ENCODE measurements around the gene BICRAL.
"Not testable (repeated sequence)": the region's sequence is repeated elsewhere in the genome, so short reads cannot be mapped to it uniquely, and the experiment has no call there.

BICRAL gene

DNA sequence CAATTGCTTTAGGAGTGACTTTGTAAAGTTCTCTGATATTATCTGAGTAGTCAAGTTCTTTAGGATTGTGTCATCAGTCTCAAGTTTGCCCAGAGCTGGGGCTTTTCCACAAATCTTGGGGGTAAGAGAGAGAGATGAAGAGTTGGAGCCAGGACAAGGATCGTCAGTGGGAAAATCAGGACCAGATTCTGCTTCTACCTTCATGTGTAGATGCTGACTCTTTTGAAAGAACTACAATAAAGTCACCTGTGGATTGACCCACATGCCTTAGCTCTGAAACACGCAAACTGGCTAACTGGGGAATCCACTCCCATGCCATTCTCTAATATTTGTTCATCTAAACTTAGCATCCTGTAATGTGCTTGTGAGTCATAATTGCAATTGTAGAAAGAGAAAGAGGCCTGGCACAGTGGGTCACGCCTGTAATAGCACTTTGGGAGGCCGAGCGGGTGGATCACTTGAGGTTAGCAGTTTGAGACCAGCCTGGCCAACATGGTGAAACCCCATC is 15.6 kb upstream of the BICRAL start:
- DNase-seq: no peak

DNA sequence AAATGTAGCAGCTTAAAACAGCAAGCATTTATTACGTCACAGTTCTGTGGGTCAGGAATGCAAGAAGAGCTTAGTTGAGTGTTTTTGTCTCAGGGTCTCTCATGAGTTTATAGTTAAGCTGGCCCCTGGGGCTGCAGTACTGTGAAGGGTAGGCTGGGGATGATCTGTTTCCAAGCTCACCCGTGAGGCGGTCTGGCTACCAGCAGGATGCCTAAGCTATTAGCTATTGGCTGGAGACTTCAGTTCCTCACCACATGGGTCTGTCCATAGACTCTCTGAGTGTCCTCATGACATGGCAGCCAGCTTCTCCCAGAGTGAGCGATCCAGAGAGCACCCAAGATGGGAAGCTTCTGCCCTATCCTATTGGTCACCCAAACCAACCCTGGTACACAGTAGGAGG is 12.8 kb upstream of the BICRAL start:
- DNase-seq: no peak

DNA sequence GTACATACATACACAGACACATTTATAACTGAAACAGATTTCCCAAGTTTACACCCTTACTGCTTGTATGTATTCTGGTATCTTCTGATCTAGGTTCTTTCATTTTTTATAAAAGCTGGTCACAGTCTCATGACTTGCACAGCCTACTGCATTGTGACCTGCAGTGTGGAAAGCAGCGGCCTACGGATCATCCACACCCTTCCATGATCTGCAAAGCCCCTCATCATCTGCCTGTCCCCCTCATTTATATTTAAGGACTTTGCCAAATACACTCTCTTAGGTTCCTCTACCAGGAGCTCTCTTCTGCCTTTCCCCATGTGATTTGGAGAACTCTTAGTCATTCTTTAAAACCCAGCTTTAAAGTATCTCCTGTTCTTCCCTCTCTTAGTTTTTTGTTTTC is 12.0 kb upstream of the BICRAL start:
- no peak for DNase-seq

DNA sequence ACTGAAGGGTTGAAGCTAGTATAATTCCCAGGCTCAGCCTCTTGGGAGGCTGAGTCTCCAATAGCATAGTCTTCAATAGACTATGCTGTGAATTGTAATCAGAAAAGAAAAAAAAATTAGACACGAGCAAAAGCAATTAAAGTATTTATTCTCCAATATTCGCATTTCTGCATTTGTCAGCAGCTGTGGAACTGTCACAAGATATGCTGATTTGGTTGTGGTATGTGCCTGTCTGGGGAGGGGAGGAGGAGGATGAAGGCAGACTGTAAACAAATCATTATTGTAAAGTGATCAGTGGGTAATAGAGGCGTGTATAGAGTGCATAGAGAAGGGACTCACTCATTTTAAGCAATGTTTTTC is 10.1 kb upstream of the BICRAL start:
- peak; percentile 64 for DNase-seq

DNA sequence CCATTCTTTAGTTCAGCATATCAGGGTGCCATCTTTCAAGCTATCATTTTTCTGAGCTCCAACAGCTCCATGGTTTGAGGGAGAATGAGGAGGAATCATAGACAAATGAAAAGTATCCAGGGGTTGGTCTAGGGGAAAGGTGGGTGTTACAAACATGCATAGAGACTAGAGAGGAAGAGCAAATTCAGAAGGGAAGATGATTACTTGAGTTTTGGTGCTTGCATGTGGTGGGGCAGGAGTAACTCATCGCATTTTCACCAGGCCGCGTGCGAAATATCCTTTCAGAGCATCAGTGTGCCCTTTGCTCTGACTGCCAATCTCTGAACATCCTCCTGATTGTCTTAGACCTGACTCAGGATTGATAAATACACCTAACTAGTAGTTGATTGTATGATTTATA is 7.7 kb upstream of the BICRAL start:
- DNase-seq: no peak

DNA sequence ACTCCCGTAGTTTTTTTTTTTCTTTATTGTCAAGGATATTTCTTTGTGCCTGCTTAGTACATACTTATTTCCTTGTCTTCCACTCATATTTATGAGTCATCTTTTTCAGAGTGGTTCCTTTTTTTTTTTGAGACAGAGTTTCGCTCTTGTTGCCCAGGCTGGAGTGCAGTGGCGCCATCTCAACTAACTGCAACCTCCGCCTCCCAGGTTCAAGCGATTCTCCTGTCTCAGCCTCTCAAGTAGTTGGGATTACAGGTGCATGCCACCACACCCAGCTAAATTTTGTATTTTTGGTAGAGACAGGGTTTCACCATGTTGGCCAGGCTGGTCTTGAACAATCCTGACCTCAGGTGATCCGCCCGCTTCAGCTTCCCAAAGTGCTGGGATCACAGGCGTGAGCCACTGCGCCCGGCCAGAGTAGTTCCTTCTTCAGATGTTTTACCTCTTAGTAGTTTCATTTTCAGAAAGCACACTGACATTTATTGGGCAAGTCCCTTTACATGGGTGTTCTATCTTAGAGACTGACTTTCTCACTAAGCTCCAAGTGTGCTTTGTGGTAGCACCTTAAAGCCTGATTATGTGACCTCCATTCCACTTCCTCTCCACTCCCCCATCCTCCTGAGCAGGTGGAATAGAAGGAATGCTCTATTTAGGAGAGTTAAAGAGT is 6.9 kb upstream of the BICRAL start:
- not testable (repeated sequence) for DNase-seq

DNA sequence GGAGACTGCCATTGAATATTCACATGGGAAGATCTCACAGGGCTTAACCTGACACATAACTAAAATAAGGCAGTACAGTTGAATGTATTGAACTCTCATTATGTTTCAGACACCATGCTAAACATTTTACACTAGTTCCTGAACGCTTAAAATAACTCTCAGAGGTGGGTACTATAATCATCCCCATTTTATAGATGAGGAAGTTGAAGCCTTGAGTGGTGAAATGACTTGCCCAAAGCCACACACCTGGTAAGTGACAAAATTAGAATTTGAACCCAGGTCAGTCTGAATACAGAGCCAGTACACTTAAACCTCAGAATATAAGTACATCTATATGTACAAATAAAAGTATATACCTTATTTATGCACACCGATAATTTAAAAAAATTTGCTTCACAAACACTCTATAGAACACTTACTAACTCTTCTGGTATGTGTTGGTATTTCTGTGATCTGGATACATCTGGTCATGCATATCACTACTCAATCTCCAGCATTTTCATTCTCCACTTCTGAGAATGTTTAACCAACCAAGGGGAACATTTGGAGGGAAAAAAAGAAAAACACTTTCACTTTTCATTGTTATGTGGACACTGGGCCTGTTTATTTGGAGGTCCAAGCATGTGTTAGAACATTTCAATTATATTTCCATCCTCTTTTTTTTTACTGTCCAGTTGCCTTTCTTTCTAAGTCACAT is 4.6 kb upstream of the BICRAL start:
- DNase-seq: no peak

DNA sequence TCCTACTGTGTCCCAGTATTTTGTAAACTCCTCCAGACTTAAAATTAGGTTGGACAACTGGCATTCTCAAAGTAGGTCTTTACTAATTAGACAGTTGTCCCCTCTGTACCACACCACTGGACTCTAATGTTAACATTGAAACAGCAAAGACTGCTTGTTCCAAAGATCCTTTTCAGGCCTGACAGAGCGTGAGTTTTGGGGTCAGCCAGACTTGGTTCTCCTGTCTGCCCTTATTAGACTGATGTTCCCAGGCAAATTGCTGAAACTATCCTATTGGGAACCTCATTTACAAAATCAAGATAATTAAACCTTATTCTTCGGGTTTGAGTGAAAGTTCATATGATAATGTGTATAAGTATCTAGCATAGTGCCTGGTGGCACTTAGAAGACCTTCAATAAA is 3.7 kb upstream of the BICRAL start:
- no peak for DNase-seq

DNA sequence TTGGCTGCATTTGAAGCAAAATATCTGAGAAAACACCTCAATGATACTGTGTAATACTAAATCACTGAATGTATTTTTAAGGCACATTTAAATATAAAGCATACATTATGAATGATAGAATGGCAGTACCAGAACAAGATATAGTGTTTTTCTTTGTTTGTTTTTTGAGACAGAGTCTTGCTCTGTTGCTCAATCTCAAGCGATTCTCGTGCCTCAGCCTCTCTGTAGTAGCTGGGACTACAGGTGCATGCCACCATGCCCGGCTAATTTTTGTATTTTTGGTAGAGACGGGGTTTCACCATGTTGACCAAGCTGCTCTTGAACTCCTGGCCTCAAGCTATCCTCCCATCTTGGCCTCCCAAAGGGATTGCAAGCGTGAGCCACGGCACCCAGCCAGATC is 2.3 kb upstream of the BICRAL start:
- DNase-seq: no peak

DNA sequence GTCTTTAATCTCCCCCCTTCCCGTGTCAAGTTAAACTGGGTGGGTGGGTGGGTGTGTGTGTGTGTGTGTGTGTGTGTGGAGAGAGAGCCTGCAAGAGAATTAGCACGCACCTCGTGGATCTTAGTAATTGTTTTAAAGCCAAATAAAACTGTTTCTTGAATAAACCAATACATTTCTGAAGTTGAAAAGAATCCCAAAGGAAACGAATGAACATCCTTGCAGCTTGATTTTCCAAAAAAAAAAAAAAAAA is 381 bp upstream of the BICRAL start:
- peak; percentile 66 for DNase-seq

DNA sequence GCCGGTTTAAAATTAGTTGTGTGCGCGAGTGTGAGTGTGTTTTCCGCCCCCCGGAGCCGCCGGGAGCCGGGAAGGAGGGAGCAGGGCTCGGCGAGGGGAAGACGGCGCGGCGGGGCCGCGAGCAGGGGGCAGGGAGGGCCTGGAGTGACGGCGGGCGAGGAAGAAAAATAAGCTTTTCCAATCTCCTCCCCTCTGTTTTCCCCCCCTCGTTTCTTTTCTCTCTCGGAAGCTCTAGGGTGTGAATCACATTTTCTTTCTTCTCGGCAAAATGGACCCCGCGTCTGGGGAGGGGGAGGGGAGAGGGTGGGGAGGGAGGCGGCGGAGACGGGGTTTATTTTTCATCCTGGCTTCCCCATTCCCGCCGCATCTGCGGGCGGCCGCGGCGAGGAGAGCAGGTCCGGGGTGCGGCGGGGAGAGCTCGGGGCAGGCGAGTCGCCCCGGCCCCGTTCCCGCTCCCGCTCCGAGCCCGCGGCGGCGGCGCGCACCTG is 881 bp downstream of the BICRAL start:
- peak; percentile 98 for DNase-seq

DNA sequence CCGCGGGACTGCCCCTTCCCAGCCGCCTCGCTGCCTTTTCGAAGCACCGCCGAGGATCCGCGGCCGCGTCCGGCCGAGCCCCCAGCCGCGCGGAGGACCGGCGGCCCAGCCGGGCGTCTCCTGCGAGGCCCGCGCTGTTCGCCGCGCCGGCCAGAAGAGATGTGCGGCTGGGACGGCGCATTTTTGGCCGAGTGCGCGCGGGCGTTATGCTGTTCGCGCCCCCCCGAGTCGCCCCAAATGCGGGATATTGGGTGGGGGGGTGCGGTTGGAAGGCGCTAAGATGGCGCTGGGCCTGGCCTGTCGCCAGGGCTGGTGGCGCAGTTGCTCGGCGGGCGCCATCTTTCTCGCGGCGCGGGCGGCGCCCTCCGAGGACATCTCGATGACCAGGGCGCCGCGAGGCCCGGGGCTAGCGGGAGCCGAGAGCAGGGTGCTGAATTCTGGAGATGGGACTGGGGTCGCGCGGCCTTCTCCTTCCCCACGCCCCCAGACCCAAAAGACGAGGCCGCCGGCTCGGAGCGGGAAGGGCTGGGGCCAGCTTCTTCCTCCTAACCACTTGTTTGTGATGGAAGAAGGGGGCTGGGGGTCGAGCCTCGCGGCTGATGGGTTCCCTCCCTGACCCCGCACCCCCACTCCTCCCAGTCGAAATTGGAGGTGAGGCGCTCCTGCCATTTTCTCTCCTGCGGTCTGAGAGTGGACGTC is 1.5 kb downstream of the BICRAL start:
- DNase-seq: peak; percentile 89

DNA sequence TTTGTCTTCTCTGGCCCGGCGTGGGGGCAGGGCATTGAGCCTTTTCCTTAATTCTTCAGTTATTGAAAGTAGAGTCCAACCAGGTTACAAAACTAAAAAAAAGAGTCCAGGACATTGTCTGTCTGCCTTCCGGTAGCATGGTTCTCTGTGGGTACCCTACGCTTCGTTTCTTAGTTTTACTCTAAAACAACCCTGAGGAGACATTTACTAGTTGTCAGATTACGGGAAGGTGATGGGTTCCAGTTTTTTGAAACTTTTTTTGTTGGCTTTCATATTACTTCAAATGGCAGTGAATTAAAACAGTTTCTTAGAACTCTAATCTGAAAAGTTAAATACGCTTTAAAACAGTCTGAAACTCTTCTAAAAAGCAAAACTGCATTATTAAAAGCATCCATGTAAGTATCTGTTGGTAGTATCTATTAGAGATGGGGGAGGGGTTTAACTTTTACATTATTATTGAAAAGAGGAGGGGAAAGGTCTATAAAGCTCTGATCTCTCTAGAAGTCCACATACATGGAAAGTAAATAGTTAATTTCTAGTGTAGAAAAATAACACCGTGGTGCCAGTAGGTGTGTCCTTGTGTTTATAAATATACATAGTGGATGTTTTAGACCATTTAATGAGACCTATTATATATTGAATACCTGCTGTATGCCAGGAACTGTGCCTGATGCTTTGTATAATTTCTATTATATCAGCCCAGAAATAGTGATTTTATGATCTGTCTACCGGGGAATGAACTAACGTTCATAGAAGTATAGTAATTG is 2.2 kb downstream of the BICRAL start:
- peak; percentile 42 for DNase-seq

DNA sequence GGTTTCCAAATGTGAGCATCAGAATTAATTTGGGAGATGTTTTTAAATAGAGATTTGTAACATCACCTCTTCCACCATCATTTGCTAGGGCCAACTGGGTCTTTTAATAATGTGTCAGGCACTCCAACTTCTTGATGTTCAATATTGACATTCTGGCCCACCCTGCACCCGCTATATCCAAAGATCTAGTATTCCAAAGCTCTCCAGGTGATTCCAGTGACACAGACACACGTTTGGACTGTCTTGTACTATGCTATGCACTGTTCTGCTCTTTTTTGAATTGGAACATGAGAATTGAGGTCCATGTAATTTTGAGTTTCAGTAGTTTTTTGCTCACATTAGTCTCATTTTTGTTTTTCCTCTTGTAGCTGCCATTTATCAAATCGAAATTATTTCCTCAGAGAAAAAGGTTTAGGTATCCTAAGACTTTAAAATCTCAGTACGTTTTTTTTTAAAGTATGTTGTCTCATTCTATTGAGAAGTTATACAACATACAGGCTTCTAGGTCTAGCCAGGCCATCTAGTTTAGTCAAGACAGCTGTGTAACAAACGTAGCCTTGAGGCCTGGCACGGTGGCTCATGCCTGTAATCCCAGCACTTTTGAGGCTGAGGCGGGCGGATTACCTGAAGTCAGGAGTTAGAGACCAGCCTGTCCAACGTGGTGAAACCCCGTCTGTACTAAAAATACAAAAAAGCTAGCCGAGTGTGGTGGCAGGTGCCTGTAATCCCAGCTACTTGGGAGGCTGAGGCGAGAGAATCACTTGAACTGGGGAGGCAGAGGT is 3.1 kb downstream of the BICRAL start:
- DNase-seq: peak; percentile 29

DNA sequence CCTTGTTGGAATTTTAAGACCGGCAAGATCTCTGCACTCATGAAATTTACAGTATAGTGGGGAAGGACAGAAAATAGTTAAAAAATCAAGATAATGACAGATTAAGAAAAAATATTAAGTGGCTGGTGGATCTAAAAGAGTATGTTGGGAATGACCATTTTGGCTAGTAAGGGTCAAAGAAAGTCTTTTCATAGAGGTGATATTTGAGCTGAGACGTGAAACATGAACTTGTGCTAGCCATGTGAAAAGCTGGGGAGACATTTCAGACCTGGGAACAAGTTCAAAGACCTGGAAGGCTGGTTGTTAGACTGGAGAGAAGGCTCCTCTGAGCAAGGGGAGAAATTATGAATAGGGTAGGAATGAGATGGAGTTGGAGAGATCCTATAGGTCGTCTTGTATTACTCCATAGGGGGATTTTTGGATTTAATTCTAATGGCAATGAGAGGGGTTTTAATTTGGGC is 4.7 kb downstream of the BICRAL start:
- DNase-seq: peak; percentile 39

DNA sequence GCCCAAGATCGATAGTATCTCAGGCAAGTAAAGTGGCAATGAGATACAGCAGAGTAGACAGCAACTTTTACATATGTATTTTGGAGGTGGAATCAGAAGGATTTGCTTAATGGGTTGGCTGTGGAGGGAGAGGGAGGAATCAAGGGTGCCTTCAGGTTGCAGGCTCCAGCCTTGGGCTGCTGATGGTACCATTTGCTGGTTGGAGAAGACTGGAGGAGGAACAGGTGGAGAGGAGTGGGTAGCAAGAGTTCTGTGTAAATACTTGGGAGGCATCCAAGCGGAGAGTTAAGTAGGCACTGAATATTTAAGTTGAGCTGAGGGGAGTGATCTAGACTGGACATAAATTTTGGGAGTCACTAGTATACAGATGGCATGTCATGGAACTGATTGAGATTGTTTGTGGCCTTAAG is 5.2 kb downstream of the BICRAL start:
- peak; percentile 75 for DNase-seq

DNA sequence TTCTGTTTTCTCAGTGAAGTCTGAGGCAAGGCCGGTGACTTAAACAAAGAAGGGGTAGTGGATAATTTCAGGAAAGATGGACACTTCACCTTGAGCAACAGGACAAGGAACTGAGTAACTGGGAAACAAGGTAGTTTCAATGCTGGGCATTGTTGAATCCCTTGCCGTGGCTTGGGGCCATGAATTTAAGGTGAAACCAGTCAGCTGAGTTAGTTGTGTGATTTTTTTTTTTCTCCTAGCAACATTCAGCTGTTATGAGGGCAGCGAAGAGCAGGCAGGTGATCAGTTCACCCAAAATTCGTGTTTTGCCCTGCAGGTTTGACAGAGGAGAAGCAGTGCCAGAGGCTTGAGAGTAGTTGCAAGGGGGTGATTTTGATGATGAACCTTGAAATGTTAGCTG is 6.8 kb downstream of the BICRAL start:
- no peak for DNase-seq

DNA sequence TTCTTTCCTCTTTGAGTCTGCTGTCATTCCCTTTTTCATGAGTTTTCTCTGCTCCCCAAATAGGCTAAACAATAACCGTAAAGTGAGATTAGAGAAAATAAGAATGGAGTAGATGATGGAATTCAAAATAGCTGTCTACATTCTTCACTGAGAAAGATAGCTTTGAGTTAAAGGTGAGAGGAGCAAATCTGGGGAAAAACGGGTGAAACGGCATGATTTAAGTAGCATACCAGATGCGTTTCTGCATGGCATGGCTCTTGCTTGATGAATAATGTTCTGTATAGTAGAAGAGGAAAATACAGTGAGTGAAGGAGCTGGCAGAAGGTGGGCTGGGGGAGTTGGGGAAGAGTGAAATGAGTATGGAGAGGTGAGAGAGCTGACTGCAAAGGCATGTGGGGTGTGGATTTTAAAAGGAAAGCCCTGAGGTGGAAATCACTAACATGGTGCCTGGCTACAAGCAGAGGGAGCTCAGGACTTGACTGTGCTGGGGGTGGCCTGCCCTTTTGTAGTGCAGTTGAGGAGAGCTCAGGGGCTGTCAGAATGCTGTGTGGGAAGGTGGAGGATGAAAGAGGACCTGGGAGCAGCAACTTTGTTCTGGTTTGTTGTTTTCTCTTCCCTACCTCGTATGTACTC is 8.8 kb downstream of the BICRAL start:
- peak; percentile 65 for DNase-seq

DNA sequence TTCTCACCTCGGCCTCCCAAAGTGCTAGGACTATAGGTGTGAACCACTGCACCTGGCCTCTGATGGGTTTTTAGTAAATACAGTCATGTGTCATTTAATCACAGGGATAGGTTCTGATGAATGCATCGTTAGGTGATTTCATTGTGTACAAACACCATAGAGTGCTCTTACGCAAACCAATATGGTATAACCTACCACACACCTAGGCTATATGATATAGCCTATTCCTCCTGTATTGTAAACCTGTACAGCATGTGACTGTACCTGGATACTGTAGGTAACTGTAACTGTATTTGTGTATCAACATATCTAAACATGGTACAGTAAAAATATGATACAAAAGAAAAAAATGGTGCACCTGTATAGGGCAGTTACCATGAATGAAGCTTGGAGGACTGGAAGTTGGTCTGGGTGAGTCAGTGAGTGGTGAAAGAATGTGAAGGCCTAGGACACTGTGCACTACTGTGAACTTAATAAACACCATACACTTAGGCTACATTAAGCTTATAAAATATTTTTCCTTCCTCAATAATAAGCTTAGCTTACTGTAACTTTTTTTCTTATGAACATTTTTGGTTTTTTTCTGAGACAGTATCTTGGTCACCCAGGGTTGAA is 10.0 kb downstream of the BICRAL start:
- DNase-seq: peak; percentile 84

DNA sequence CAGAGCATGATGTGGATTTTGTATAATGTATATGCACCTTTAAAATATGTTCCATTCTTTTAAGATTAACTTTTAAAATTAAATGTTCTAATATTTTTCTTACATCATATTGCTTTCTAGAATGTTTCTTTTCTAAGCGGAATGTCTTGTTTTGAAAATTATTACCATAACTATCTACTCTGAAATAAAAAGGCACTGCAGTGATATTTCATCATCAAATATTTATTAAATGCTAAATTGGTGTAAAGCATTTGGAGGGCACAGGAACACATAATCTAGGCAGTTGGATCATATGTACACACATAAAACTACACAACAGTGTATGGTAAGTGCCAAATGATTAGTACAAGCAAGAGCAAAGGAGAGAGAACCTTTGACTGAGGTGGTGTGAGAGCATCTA is 13.8 kb downstream of the BICRAL start:
- no peak for DNase-seq

DNA sequence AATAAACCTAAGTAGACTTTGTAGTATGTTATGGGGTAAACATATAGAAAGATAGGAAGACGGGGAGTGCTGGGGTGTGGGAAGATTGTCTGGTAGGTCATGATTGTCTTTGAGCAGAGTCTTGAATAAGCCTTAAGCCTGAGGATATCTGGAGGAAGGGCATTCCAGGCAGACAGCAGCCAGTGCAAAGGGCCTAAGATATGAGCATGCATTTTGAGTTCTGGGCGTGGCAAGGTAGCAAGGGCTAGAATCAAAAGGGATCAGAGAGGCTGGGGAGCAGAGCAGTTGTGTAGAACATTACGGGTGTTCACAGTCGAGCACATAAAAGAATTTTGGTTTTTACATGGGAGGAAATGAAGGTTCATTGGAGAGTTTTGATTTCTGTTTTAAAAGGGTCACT is 14.3 kb downstream of the BICRAL start:
- no peak for DNase-seq

DNA sequence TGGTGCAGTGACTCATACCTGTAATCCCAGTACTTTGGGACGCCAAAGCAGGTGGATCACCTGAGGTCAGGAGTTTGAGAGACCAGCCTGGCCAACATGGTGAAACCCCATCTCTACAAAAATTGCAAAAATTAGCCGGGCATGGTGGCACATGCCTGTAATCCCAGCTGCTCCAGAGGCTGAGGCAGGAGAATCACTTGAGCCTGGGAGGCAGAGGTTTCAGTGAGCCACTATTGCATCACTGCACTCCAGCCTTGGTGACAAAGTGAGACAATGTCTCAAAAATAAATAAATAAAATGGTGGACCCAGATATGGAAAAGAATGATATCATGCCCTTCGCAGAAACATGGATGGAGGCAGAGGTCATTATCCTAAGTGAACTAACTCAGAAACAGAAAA is 15.8 kb downstream of the BICRAL start:
- not testable (repeated sequence) for DNase-seq
